HEK293 (cell line): ENCODE measurements around the gene RBM15B.

Source experiments
- CTCF ChIA-PET: fragments of 350-600 bp; formaldehyde crosslinking; extraction: SDS; loops from one replicate; lab custom pipeline; 2021; ENCODE audit warnings: antibody characterized with exemption; lab: Yijun Ruan, JAX
- POLR2A ChIA-PET: fragments of 300-600 bp; formaldehyde crosslinking; extraction: SDS; loops from one replicate; lab custom pipeline; 2020; ENCODE audit warnings: antibody characterized with exemption, inconsistent platforms; lab: Yijun Ruan, JAX
- H3K27ac ChIP-seq: fragments of 200-500 bp; sonication (Bioruptor generic); 2 replicates; pipeline ENCODE4 v1.5.1; 2014; ENCODE audit warnings: low read depth, low read length, control low read depth, inconsistent platforms; ENCODE audit errors: extremely low read depth
- H3K36me3 ChIP-seq, 2 experiments: fragments of 200-500 bp in 1 of 2; sonication (Bioruptor generic) in 1 of 2; 1 replicate in 1 of 2; 2 replicates in 1 of 2; pipeline ENCODE4 v1.5.1; 2014 to 2017; ENCODE audit warnings: inconsistent platforms in 2 of 2, low read length in 2 of 2; ENCODE audit not compliant: control insufficient read depth in 2 of 2, insufficient read depth in 1 of 2
- H3K4me1 ChIP-seq: fragments of 200-500 bp; sonication (Bioruptor generic); 2 replicates; pipeline ENCODE4 v1.5.1; 2014; ENCODE audit warnings: mild to moderate bottlenecking, low read length, inconsistent platforms; ENCODE audit not compliant: control insufficient read depth, insufficient read depth
- H3K4me3 ChIP-seq: 2 replicates; pipeline ENCODE4 v1.5.1; 2011; ENCODE audit warnings: low read depth, mild to moderate bottlenecking, control low read depth, low read length, moderate library complexity
- H3K9me3 ChIP-seq: fragments of 200-500 bp; sonication (Bioruptor generic); 2 replicates; pipeline ENCODE4 v1.5.1; 2014; ENCODE audit warnings: low read depth, low read length, inconsistent platforms; ENCODE audit not compliant: control insufficient read depth, insufficient read depth
- GLIS1 ChIP-seq: fragments of 450-650 bp; formaldehyde crosslinking; IDR thresholded peaks from 2 replicates; pipeline ENCODE4 v1.5.1; 2016; ENCODE audit warnings: missing biosample characterization, missing genetic modification characterization
- MYNN ChIP-seq: fragments of 450-650 bp; formaldehyde crosslinking; IDR thresholded peaks from 2 replicates; pipeline ENCODE4 v1.5.1; 2016; ENCODE audit warnings: missing biosample characterization, missing genetic modification characterization, borderline replicate concordance
- ZFP37 ChIP-seq: fragments of 450-650 bp; formaldehyde crosslinking; IDR thresholded peaks from 2 replicates; pipeline ENCODE4 v1.5.1; 2016; ENCODE audit warnings: missing biosample characterization, missing genetic modification characterization
- ZNF140 ChIP-seq: fragments of 450-650 bp; formaldehyde crosslinking; IDR thresholded peaks from 2 replicates; pipeline ENCODE4 v1.5.1; 2016; ENCODE audit warnings: missing biosample characterization, missing genetic modification characterization
- ZNF174 ChIP-seq: fragments of 450-650 bp; formaldehyde crosslinking; IDR thresholded peaks from 2 replicates; pipeline ENCODE4 v1.5.0; 2017; ENCODE audit warnings: missing biosample characterization, mild to moderate bottlenecking, missing genetic modification characterization
- ZNF311 ChIP-seq: fragments of 450-650 bp; formaldehyde crosslinking; IDR thresholded peaks from 2 replicates; pipeline ENCODE4 v1.5.1; 2017; ENCODE audit warnings: missing biosample characterization, missing genetic modification characterization, borderline replicate concordance
- ZNF37A ChIP-seq: fragments of 450-650 bp; IDR thresholded peaks from 2 replicates; pipeline ENCODE4 v1.5.1; 2018; ENCODE audit warnings: missing biosample characterization, missing genetic modification characterization
- ZNF391 ChIP-seq: fragments of 450-650 bp; formaldehyde crosslinking; IDR thresholded peaks from 2 replicates; pipeline ENCODE4 v1.5.1; 2016; ENCODE audit warnings: low read depth, missing biosample characterization, missing genetic modification characterization, borderline replicate concordance
- ZNF529 ChIP-seq: fragments of 450-650 bp; formaldehyde crosslinking; IDR thresholded peaks from 2 replicates; pipeline ENCODE4 v1.5.1; 2017; ENCODE audit warnings: missing genetic modification characterization, missing biosample characterization; ENCODE audit not compliant: insufficient replicate concordance
- ZNF610 ChIP-seq: fragments of 450-650 bp; formaldehyde crosslinking; IDR thresholded peaks from 2 replicates; pipeline ENCODE4 v1.5.1; 2016; ENCODE audit warnings: missing biosample characterization, missing genetic modification characterization, borderline replicate concordance
- ZNF629 ChIP-seq: fragments of 450-650 bp; formaldehyde crosslinking; IDR thresholded peaks from 2 replicates; pipeline ENCODE4 v1.5.1; 2017; ENCODE audit warnings: missing biosample characterization, missing genetic modification characterization
- ZNF664 ChIP-seq: fragments of 450-650 bp; formaldehyde crosslinking; IDR thresholded peaks from 2 replicates; pipeline ENCODE4 v1.5.1; 2016; ENCODE audit warnings: missing biosample characterization, missing genetic modification characterization
- ZXDB ChIP-seq: fragments of 450-650 bp; formaldehyde crosslinking; IDR thresholded peaks from 2 replicates; pipeline ENCODE4 v1.5.1; 2016; ENCODE audit warnings: missing biosample characterization, missing genetic modification characterization
- TF ChIP-seq, protein P1 (sequence below): fragments of 450-650 bp; formaldehyde crosslinking; IDR thresholded peaks from 2 replicates; pipeline ENCODE4 v1.5.1; 2017; ENCODE audit warnings: missing biosample characterization, missing genetic modification characterization
- TF ChIP-seq, protein P2 (sequence below): fragments of 450-650 bp; formaldehyde crosslinking; IDR thresholded peaks from 2 replicates; pipeline ENCODE4 v1.5.1; 2016; ENCODE audit warnings: missing biosample characterization, missing genetic modification characterization
- TF ChIP-seq, protein P3 (sequence below): fragments of 450-650 bp; formaldehyde crosslinking; IDR thresholded peaks from 2 replicates; pipeline ENCODE4 v1.5.1; 2016; ENCODE audit warnings: missing biosample characterization, missing genetic modification characterization, borderline replicate concordance
- TF ChIP-seq, protein P4 (sequence below): fragments of 450-650 bp; formaldehyde crosslinking; IDR thresholded peaks from 2 replicates; pipeline ENCODE4 v1.5.1; 2017; ENCODE audit warnings: missing biosample characterization, missing genetic modification characterization
- TF ChIP-seq, protein P5 (sequence below): fragments of 450-650 bp; formaldehyde crosslinking; IDR thresholded peaks from 2 replicates; pipeline ENCODE4 v1.5.1; 2016; ENCODE audit warnings: missing biosample characterization, missing genetic modification characterization, low read depth

The RBM15B gene

DNA sequence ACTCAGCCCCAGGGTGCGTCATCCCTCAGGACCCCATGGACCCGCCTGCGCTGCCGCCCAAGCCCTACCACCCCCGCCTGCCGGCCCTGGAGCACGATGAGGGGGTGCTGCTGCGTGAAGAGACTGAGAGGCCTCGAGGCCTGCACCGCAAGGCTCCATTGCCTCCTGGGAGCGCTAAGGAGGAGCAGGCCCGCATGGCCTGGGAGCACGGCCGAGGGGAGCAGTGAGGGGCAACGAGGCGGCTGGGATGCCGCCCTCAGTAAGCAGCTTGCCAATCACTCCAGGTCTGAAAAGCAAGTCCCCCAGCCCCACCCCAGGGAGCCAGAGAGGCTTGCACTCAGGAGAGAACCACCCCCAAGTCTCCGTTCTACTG is 9.8 kb upstream of the RBM15B start:
- ChIA-PET CTCF (no interaction called here), POLR2A (no interaction called here)
- Histone ChIP-seq H3K4me1 (no peaks in the 10 kb centered on the region), H3K36me3 (peaks cover 0 to 30% of the 10 kb centered on the region in 2 experiments; a peak in 1 of 3 replicates), H3K27ac (no peak overlapping the region), H3K9me3 (no peaks in the 10 kb centered on the region), H3K4me3 (no peak overlapping the region)
- TF ChIP-seq ZNF529 (tag by site-specific recombination) (no peak), GLIS1 (no peak), ZNF174 (no peak), ZXDB (no peak), ZNF140 (tag by site-specific recombination) (no peak), ZNF311 (no peak), ZFP37 (tag by site-specific recombination) (no peak), ZNF37A (tag by site-specific recombination) (no peak), ZNF391 (tag by site-specific recombination) (no peak), ZNF629 (no peak), ZNF610 (tag by site-specific recombination) (no peak), ZNF664 (tag by site-specific recombination) (no peak)
- TF ChIP-seq, protein P1, sequence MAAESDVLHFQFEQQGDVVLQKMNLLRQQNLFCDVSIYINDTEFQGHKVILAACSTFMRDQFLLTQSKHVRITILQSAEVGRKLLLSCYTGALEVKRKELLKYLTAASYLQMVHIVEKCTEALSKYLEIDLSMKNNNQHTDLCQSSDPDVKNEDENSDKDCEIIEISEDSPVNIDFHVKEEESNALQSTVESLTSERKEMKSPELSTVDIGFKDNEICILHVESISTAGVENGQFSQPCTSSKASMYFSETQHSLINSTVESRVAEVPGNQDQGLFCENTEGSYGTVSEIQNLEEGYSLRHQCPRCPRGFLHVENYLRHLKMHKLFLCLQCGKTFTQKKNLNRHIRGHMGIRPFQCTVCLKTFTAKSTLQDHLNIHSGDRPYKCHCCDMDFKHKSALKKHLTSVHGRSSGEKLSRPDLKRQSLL (tag by site-specific recombination) = no peak
- TF ChIP-seq, protein P2, sequence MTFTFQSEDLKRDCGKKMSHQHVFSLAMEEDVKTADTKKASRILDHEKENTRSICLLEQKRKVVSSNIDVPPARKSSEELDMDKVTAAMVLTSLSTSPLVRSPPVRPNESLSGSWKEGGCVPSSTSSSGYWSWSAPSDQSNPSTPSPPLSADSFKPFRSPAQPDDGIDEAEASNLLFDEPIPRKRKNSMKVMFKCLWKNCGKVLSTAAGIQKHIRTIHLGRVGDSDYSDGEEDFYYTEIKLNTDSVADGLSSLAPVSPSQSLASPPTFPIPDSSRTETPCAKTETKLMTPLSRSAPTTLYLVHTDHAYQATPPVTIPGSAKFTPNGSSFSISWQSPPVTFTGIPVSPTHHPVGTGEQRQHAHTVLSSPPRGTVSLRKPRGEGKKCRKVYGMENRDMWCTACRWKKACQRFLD (tag by site-specific recombination) = no peak
- TF ChIP-seq, protein P3, sequence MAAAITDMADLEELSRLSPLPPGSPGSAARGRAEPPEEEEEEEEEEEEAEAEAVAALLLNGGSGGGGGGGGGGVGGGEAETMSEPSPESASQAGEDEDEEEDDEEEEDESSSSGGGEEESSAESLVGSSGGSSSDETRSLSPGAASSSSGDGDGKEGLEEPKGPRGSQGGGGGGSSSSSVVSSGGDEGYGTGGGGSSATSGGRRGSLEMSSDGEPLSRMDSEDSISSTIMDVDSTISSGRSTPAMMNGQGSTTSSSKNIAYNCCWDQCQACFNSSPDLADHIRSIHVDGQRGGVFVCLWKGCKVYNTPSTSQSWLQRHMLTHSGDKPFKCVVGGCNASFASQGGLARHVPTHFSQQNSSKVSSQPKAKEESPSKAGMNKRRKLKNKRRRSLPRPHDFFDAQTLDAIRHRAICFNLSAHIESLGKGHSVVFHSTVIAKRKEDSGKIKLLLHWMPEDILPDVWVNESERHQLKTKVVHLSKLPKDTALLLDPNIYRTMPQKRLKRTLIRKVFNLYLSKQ = no peak
- TF ChIP-seq, protein P4, sequence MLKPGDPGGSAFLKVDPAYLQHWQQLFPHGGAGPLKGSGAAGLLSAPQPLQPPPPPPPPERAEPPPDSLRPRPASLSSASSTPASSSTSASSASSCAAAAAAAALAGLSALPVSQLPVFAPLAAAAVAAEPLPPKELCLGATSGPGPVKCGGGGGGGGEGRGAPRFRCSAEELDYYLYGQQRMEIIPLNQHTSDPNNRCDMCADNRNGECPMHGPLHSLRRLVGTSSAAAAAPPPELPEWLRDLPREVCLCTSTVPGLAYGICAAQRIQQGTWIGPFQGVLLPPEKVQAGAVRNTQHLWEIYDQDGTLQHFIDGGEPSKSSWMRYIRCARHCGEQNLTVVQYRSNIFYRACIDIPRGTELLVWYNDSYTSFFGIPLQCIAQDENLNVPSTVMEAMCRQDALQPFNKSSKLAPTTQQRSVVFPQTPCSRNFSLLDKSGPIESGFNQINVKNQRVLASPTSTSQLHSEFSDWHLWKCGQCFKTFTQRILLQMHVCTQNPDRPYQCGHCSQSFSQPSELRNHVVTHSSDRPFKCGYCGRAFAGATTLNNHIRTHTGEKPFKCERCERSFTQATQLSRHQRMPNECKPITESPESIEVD (tag by site-specific recombination) = no peak
- TF ChIP-seq, protein P5, sequence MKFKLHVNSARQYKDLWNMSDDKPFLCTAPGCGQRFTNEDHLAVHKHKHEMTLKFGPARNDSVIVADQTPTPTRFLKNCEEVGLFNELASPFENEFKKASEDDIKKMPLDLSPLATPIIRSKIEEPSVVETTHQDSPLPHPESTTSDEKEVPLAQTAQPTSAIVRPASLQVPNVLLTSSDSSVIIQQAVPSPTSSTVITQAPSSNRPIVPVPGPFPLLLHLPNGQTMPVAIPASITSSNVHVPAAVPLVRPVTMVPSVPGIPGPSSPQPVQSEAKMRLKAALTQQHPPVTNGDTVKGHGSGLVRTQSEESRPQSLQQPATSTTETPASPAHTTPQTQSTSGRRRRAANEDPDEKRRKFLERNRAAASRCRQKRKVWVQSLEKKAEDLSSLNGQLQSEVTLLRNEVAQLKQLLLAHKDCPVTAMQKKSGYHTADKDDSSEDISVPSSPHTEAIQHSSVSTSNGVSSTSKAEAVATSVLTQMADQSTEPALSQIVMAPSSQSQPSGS (tag by site-specific recombination) = no peak

DNA sequence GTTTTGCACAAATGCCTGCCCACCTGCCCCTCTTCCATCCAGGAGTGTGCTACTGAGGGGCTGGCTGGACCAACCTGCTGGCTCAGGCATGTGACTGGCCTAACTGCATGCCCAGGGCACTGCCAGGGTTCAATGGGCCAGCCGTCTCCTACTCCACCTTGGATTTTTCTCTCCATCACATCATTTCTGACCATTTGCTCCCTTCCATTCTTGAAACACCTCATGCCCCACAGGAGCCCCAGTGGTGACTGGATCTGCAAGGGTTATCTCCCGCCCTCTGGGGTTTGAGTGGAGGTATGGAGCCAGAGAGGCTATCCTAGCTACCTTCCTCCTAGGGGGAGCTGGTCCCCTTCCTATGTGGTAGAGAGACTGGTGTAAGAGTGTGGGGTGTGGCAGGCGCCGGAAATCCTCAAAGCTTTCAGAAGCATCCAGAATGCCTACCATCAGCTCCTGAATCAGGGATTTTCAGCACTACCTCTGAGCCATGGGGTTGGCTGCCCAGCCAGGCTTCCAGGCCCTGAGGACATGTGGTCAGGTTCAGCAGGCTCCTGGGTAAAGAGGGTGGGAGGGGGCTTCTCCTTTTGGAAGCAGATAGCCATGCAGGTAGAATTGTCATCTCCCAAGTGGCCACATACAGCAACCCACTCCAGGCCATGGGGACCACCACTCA is 8.9 kb upstream of the RBM15B start:
- CTCF ChIA-PET = interaction anchor here (0.6 to 1.2 kb wide), 2 partner anchors 110 to 767 kb away, joined by 3 to 4 read pairs; no protein-coding TSS in a partner anchor
- no peak overlapping the region for H3K27ac ChIP-seq
- H3K36me3 ChIP-seq = peaks cover 0 to 29% of the 10 kb centered on the region in 2 experiments; a peak in 1 of 3 replicates
- H3K4me3 ChIP-seq = no peak overlapping the region
- POLR2A ChIA-PET = no interaction called here
- no peaks in the 10 kb centered on the region for H3K4me1 ChIP-seq
- TF ChIP-seq, protein P3 = no peak
- no peak for TF ChIP-seq MYNN (tag by site-specific recombination)
- H3K9me3 ChIP-seq = no peaks in the 10 kb centered on the region
